HEK293T (cell line): ENCODE measurements around the gene EPS8L2.

ENCODE experiments used
- ARNT ChIP-seq: fragments of 450-650 bp; IDR thresholded peaks from 2 replicates; pipeline ENCODE4 v1.6.1; 2017; ENCODE audit warnings: mild to moderate bottlenecking
- BHLHE40 ChIP-seq: fragments of 450-650 bp; IDR thresholded peaks from 2 replicates; pipeline ENCODE4 v1.6.1; 2016; ENCODE audit warnings: mild to moderate bottlenecking, moderate library complexity, borderline replicate concordance
- CTBP1 ChIP-seq: fragments of 450-650 bp; IDR thresholded peaks from 2 replicates; pipeline ENCODE4 v1.6.1; 2016; ENCODE audit warnings: borderline replicate concordance
- FOXA1 ChIP-seq: fragments of 450-650 bp; IDR thresholded peaks from 2 replicates; pipeline ENCODE4 v1.6.1; 2016; ENCODE audit warnings: mild to moderate bottlenecking
- FOXK2 ChIP-seq: fragments of 450-650 bp; IDR thresholded peaks from 2 replicates; pipeline ENCODE4 v1.6.1; 2016; ENCODE audit warnings: mild to moderate bottlenecking
- FOXM1 ChIP-seq: fragments of 450-650 bp; IDR thresholded peaks from 2 replicates; pipeline ENCODE4 v1.6.1; 2017; ENCODE audit warnings: mild to moderate bottlenecking, borderline replicate concordance
- L3MBTL2 ChIP-seq: fragments of 450-650 bp; conservative IDR thresholded peaks from 2 replicates; pipeline ENCODE4 v1.6.1; 2016; ENCODE audit warnings: mild to moderate bottlenecking
- LEF1 ChIP-seq: fragments of 450-650 bp; IDR thresholded peaks from 2 replicates; pipeline ENCODE4 v1.6.1; 2017; ENCODE audit warnings: mild to moderate bottlenecking, borderline replicate concordance
- SP1 ChIP-seq: fragments of 450-650 bp; IDR thresholded peaks from 2 replicates; pipeline ENCODE4 v1.6.1; 2017
- TARDBP ChIP-seq: fragments of 450-650 bp; IDR thresholded peaks from 2 replicates; pipeline ENCODE4 v1.6.1; 2016
- ZNF384 ChIP-seq: fragments of 450-650 bp; IDR thresholded peaks from 2 replicates; pipeline ENCODE4 v1.6.1; 2016
- TF ChIP-seq, protein P1 (sequence below): fragments of 450-650 bp; IDR thresholded peaks from 2 replicates; pipeline ENCODE4 v1.6.1; 2016

DNA sequence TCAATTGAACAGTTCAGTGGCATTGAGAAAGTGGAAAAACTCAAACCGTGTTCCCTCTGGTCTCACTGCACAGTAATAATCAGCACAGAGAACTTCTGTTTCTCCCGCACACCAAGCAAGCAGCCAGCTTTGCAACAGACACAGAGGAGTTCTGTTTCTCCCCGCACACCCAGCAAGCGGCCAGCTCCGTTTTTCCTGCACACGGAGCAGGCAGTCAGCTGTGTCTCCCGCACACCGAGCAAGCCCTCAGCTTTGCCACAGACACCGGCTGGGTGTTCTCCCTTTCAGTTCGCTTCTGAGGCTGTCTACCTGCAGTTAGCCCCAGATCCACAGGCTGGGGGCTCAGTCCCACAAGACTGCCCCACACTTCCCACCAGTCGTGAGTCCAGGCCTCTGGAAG is 31.3 kb downstream of the EPS8L2 start:
- no peak for TF ChIP-seq FOXA1
- no peak for TF ChIP-seq ZNF384
- no peak for TF ChIP-seq BHLHE40
- TF ChIP-seq L3MBTL2: no peak
- TF ChIP-seq FOXM1: no peak
- no peak for TF ChIP-seq LEF1
- no peak for TF ChIP-seq FOXK2
- TF ChIP-seq CTBP1: no peak
- no peak for TF ChIP-seq TARDBP
- TF ChIP-seq, protein P1, sequence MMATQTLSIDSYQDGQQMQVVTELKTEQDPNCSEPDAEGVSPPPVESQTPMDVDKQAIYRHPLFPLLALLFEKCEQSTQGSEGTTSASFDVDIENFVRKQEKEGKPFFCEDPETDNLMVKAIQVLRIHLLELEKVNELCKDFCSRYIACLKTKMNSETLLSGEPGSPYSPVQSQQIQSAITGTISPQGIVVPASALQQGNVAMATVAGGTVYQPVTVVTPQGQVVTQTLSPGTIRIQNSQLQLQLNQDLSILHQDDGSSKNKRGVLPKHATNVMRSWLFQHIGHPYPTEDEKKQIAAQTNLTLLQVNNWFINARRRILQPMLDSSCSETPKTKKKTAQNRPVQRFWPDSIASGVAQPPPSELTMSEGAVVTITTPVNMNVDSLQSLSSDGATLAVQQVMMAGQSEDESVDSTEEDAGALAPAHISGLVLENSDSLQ: no peak
- no peak for TF ChIP-seq SP1
- TF ChIP-seq ARNT: no peak
